PC-3 (cell line): ENCODE results near the gene GCDH. TPM values are rescaled to one million over a fixed set of nuclear protein-coding genes. Genes with fewer than 3 reads are reported as not detected.

ENCODE experiments used
- ATAC-seq: fragments of 200-7000 bp; cut with Tn5 transposase; 2 replicates; pipeline ENCODE4 v1.9.1; 2020; ENCODE audit warnings: mild to moderate bottlenecking, moderate library complexity
- BruUV-seq: library from RNA; stranded (reverse); fragments of 400-500 nt; replicated peaks from 2 replicates; lab custom pipeline; 2021; lab: Mats Ljungman, UMichigan
- CTCF ChIA-PET: fragments of 300-600 bp; sonication (Branson Sonifier 250); formaldehyde crosslinking; loops from one replicate; lab custom pipeline; 2022; ENCODE audit warnings: antibody characterized with exemption; lab: Charles Lee
- POLR2A ChIA-PET: fragments of 300-600 bp; sonication (Branson Sonifier 250); formaldehyde crosslinking; loops from one replicate; lab custom pipeline; 2022; ENCODE audit warnings: antibody characterized with exemption; ENCODE audit not compliant: unreplicated experiment; lab: Charles Lee
- DNase-seq: peaks from one replicate; pipeline ENCODE4 v3.0.0-alpha.2; 2015
- H2AFZ ChIP-seq: fragments of 300-600 bp; sonication (generic); 2 replicates; pipeline ENCODE4 v1.6.0; 2016; ENCODE audit warnings: antibody characterized with exemption, low read length
- H3F3A ChIP-seq: fragments of 300-600 bp; sonication (generic); one replicate; pipeline ENCODE4 v1.6.0; 2017; ENCODE audit warnings: antibody characterized with exemption, low read length, control low read depth, mild to moderate bottlenecking; ENCODE audit not compliant: unreplicated experiment
- H3K27ac ChIP-seq: fragments of 300-600 bp; sonication (generic); 2 replicates; pipeline ENCODE4 v1.5.1; 2016; ENCODE audit warnings: mild to moderate bottlenecking, low read length
- H3K27me3 ChIP-seq: fragments of 300-600 bp; sonication (generic); 2 replicates; pipeline ENCODE4 v1.6.1; 2016; ENCODE audit warnings: low read length, mixed read lengths
- H3K36me3 ChIP-seq: fragments of 300-600 bp; sonication (generic); 2 replicates; pipeline ENCODE4 v1.6.1; 2016; ENCODE audit warnings: low read depth, mixed run types, low read length, mixed read lengths
- H3K4me1 ChIP-seq: fragments of 300-600 bp; sonication (generic); 2 replicates; pipeline ENCODE4 v1.5.1; 2016; ENCODE audit warnings: low read length; ENCODE audit not compliant: insufficient read depth
- H3K4me2 ChIP-seq: fragments of 300-600 bp; sonication (generic); 2 replicates; pipeline ENCODE4 v1.6.0; 2016; ENCODE audit warnings: low read length
- H3K4me3 ChIP-seq: fragments of 300-600 bp; sonication (generic); 2 replicates; pipeline ENCODE4 v1.5.1; 2016; ENCODE audit warnings: mild to moderate bottlenecking, low read length, mixed read lengths
- H3K79me2 ChIP-seq: fragments of 300-600 bp; sonication (generic); 2 replicates; pipeline ENCODE4 v1.6.1; 2017; ENCODE audit warnings: low read length, mixed read lengths
- H3K9ac ChIP-seq: fragments of 300-600 bp; sonication (generic); 2 replicates; pipeline ENCODE4 v1.6.0; 2016; ENCODE audit warnings: mild to moderate bottlenecking, low read length
- H3K9me2 ChIP-seq: fragments of 300-600 bp; sonication (generic); replicated peaks from 2 replicates; pipeline ENCODE4 v1.6.1; 2016; ENCODE audit warnings: mixed run types, low read length, mixed read lengths
- H3K9me3 ChIP-seq: fragments of 300-600 bp; sonication (generic); 2 replicates; pipeline ENCODE4 v1.6.1; 2016; ENCODE audit warnings: low read length, mixed read lengths
- H4K20me1 ChIP-seq: fragments of 300-600 bp; sonication (generic); 2 replicates; pipeline ENCODE4 v1.6.1; 2016; ENCODE audit warnings: low read length, mixed read lengths
- EZH2 ChIP-seq: fragments of 300-600 bp; sonication (generic); IDR thresholded peaks from one replicate; pipeline ENCODE4 v1.6.1; 2017; ENCODE audit warnings: antibody characterized with exemption, mild to moderate bottlenecking, low read length; ENCODE audit not compliant: unreplicated experiment
- EZH2phosphoT487 ChIP-seq: fragments of 300-600 bp; sonication (generic); IDR thresholded peaks from 2 replicates; pipeline ENCODE4 v1.6.1; 2018; ENCODE audit warnings: mild to moderate bottlenecking, antibody characterized with exemption, low read length, borderline replicate concordance
- intact Hi-C: fragments of 100-400 bp; cut with micrococcal nuclease; formaldehyde crosslinking; loops from 2 replicates; pipeline ENCODE4 v1.9.0; 2023
- total RNA-seq: library from RNA; depleted of rRNA; stranded (reverse); fragments of >200 nt; gene quantifications from 2 replicates; pipeline ENCODE4 v1.2.3, GENCODE V29; 2014
- TF ChIP-seq, protein P1 (sequence below): fragments of 300-600 bp; sonication (generic); conservative IDR thresholded peaks from 2 replicates; pipeline ENCODE4 v1.5.1; 2017; ENCODE audit warnings: antibody characterized with exemption, low read depth, mild to moderate bottlenecking, low read length

The GCDH gene
- total RNA-seq, 1 experiment from 2014 or later: 37.4 TPM

DNA sequence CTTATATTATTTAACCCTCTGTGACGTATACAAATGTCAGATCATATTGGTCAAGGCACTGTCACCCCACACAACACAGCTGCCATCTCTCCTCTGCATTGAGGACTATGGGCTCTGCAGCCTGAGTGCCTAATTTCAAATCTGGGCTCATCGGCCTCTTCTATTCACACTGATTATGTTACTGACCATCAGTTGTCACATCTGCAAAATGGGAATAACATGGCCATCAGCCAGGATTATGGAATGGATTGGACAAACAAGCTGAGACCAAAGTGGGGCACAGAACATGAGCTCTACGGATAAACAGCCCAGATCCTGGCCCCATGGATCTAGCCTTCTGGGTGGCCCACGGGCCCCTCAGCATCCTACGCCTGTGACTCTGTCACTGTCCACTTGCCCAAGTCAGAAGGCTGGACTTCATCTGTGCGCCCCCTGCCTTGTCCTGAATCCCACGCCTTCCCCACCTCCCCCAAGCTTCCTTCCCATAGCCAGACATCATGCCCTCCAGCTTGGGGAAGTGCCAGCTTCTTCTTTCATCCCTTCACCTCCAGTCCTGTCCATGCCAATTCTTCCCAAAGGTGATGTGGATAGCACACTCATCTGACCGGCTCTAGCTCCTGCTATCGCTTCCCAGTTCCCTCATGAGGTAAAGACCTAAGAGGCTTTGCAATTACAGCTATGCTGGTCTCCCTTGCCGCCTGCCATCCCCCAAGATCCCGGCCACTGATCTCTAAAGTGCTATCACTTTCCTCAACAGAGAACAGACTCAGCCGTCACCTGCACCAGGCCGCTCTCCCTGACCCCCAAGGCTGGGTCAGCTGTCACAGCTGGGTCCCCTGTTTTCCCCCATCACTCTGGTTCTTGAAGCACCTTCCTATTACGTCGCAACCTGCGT is 41.7 kb downstream of the GCDH start:
- ATAC-seq: peak; percentile 3
- CTCF ChIA-PET: no interaction called here
- peaks cover 34% of the 10 kb centered on the region for H3K36me3 ChIP-seq
- POLR2A ChIA-PET: interaction anchor here (0.5 to 0.6 kb wide), 2 partner anchors 142 to 217 kb away, joined by 3 to 13 read pairs; no protein-coding TSS in a partner anchor
- no peaks in the 10 kb centered on the region for H3K9me3 ChIP-seq
- 0 out of 2 replicates have a peak, but pooled peaks cover 4% of the 10 kb centered on the region for H4K20me1 ChIP-seq
- DNase-seq: peak; percentile 22
- no peaks in the 10 kb centered on the region for H3K27me3 ChIP-seq
- H3K4me1 ChIP-seq: peaks cover 18% of the 10 kb centered on the region
- peak overlapping the region; percentile 98 for H2AFZ ChIP-seq
- H3K79me2 ChIP-seq: peaks cover 46% of the 10 kb centered on the region
- intact Hi-C loops: no loop called here
- peak overlapping the region; percentile 96 for H3K4me3 ChIP-seq
- no peaks in the 10 kb centered on the region for H3K9me2 ChIP-seq
- BruUV-seq: no TSS peak
- H3K4me2 ChIP-seq: peak overlapping the region; percentile 84
- TF ChIP-seq EZH2 (no peak), EZH2phosphoT487 (no peak)
- TF ChIP-seq, protein P1, sequence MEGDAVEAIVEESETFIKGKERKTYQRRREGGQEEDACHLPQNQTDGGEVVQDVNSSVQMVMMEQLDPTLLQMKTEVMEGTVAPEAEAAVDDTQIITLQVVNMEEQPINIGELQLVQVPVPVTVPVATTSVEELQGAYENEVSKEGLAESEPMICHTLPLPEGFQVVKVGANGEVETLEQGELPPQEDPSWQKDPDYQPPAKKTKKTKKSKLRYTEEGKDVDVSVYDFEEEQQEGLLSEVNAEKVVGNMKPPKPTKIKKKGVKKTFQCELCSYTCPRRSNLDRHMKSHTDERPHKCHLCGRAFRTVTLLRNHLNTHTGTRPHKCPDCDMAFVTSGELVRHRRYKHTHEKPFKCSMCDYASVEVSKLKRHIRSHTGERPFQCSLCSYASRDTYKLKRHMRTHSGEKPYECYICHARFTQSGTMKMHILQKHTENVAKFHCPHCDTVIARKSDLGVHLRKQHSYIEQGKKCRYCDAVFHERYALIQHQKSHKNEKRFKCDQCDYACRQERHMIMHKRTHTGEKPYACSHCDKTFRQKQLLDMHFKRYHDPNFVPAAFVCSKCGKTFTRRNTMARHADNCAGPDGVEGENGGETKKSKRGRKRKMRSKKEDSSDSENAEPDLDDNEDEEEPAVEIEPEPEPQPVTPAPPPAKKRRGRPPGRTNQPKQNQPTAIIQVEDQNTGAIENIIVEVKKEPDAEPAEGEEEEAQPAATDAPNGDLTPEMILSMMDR: no peak
- peak overlapping the region; percentile 96 for H3K9ac ChIP-seq
- no peaks in the 10 kb centered on the region for H3F3A ChIP-seq
- peak overlapping the region; percentile 58 for H3K27ac ChIP-seq

DNA sequence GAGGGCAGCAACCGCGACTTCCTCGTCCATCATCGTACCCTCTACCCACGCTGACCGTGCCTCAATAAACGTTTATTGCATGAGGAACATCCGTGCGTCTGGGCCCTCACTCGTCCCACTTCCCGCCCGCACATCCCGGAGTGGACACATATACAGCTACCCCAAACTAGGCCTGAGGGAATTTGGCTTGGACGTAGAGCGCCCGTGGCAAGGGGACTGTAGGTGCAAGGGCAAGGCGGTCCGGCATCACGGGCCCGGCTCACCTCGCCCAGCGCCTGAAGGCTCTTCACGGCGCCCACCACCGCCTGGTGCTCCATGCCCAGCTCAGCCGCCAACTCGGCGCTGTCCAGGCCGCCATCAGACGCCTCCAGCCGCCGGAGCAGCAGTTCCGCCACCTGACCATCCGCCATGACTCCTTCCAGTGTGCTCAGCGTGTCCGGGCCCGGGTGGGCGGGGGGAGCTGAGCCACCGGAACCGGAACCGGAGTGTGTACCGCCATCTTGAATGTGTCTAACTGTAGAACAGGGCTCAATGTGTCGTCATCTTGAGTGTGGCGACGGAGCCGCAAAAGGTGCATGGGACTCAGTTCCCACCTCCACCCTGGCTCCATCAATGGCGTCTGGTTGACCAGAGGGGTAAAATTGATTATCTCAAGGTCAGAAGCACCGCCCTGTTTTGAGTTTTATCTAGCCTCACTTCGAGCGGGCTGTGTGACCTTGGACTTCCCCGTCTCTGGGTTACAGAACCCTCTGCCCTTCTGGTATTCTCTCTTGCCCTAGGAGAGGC is 42.5 kb downstream of the GCDH start, which contains the start of gene FARSA:
Gene FARSA (minus strand): TSS at position 425 of the 786 bp plus-strand sequence. CDS start 15 bp downstream, at position 410.
- H3K36me3 ChIP-seq: peaks cover 28% of the 10 kb centered on the region
- H3K9ac ChIP-seq: peak within 1 kb of the TSS; percentile 96
- BruUV-seq: TSS peak; percentile 67
- TF ChIP-seq EZH2 (no peak), EZH2phosphoT487 (no peak)
- TF ChIP-seq, protein P1: no peak
- no peaks in the 10 kb centered on the region for H3F3A ChIP-seq
- no peaks in the 10 kb centered on the region for H3K27me3 ChIP-seq
- ChIA-PET POLR2A (interaction anchor here (0.5 to 0.6 kb wide), 2 partner anchors 143 to 216 kb away, joined by 3 to 13 read pairs; no protein-coding TSS in a partner anchor), CTCF (no interaction called here)
- H3K4me2 ChIP-seq: peak within 1 kb of the TSS; percentile 84
- peak within 1 kb of the TSS; percentile 58 for H3K27ac ChIP-seq
- peak within 1 kb of the TSS; percentile 96 for H3K4me3 ChIP-seq
- no peaks in the 10 kb centered on the region for H3K9me2 ChIP-seq
- peaks cover 47% of the 10 kb centered on the region for H3K79me2 ChIP-seq
- H3K9me3 ChIP-seq: no peaks in the 10 kb centered on the region
- ATAC-seq (peak; percentile 66), DNase-seq (peak; percentile 95)
- intact Hi-C loops: no loop called here
- peak within 1 kb of the TSS; percentile 98 for H2AFZ ChIP-seq
- peaks cover 23% of the 10 kb centered on the region for H3K4me1 ChIP-seq
- H4K20me1 ChIP-seq: 0 out of 2 replicates have a peak, but pooled peaks cover 4% of the 10 kb centered on the region
